ENCODE data around the gene PCDHA6. TPM values are rescaled to one million over a fixed set of nuclear protein-coding genes. Genes with fewer than 3 reads are reported as not detected.
"Not testable (repeated sequence)": the region's sequence is repeated elsewhere in the genome, so short reads cannot be mapped to it uniquely, and the experiment has no call there.

PCDHA6 gene
- total and polyA plus RNA-seq, 2 donors (not counting 3 experiments of a cell fraction or from before 2014, with no cell fraction given), result 0.04 to 0.18 TPM

DNA sequence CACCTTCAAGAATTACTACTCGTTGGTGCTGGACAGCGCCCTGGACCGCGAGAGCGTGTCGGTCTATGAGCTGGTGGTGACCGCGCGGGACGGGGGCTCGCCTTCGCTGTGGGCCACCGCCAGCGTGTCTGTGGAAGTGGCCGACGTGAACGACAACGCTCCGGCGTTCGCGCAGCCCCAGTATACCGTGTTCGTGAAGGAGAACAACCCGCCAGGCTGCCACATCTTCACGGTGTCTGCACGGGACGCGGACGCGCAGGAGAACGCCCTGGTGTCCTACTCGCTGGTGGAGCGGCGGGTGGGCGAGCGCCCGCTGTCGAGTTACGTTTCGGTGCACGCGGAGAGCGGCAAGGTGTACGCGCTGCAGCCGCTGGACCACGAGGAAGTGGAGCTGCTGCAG lies 4.8 kb upstream of the PCDHA6 start:
- H2AFZ ChIP-seq (ENCODE audit: low read depth, low read length); H3K79me2 ChIP-seq (ENCODE audit: control insufficient read depth, insufficient read depth, low read length); H3K4me2 ChIP-seq (ENCODE audit: insufficient read depth, low read length); H4K20me1 ChIP-seq (replicated peaks; ENCODE audit: control insufficient read depth, extremely low read depth, insufficient read depth, low read length); H3K27ac ChIP-seq (ENCODE audit: insufficient read depth, low read depth, low read length); H3K36me3 ChIP-seq (ENCODE audit: control insufficient read depth in 2 of 2, extremely low read depth in 1 of 2, insufficient read depth in 2 of 2, low read length in 2 of 2); DNase-seq (ENCODE audit: low read depth, low spot score); H3K4me1 ChIP-seq (ENCODE audit: control insufficient read depth, extremely low read depth, insufficient read depth, low read length); POLR2A ChIA-PET; H3K4me3 ChIP-seq (replicated peaks in 1 of 3; ENCODE audit: insufficient read depth in 1 of 3, low read depth in 1 of 3, low read length in 3 of 3); H3K9me3 ChIP-seq (replicated peaks; ENCODE audit: control insufficient read depth, insufficient read depth, low read length); FAIRE-seq; dilution Hi-C loops (cut with MboI; ENCODE audit: extremely low pct_ligation_motif_present, low sequenced_read_pairs); H3K9ac ChIP-seq (replicated peaks; ENCODE audit: extremely low read depth, insufficient read depth, low read length); H3K9me1 ChIP-seq (replicated peaks; ENCODE audit: control insufficient read depth, extremely low read depth, insufficient read depth, low read length); BruUV-seq (replicated peaks); CTCF ChIA-PET; H3K27me3 ChIP-seq (ENCODE audit: control insufficient read depth in 2 of 2, insufficient read depth in 2 of 2, low read length in 2 of 2): not testable (repeated sequence)
- intact Hi-C loops (cut with micrococcal nuclease), result loop anchor here (1.0 kb wide), 1 partner anchor 218 kb away; no protein-coding TSS in a partner anchor

DNA sequence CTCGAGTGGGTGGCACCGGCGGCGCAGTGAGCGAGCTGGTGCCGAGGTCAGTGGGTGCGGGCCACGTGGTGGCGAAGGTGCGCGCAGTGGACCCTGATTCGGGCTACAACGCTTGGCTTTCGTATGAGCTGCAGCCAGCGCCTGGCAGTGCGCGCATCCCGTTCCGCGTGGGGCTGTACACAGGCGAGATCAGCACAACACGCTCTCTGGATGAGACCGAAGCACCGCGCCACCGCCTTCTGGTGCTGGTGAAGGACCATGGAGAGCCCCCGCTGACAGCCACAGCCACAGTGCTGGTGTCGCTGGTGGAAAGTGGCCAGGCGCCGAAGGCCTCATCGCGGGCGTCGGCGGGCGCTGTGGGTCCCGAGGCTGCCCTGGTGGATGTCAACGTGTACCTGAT lies 4.3 kb upstream of the PCDHA6 start:
- no peak overlapping the region for H2AFZ ChIP-seq (ENCODE audit: low read depth, low read length)
- H3K36me3 ChIP-seq (ENCODE audit: control insufficient read depth in 2 of 2, extremely low read depth in 1 of 2, insufficient read depth in 2 of 2, low read length in 2 of 2), result no peaks in the 10 kb centered on the region
- no peaks in the 10 kb centered on the region for H3K27me3 ChIP-seq (ENCODE audit: control insufficient read depth in 2 of 2, insufficient read depth in 2 of 2, low read length in 2 of 2)
- ChIA-PET CTCF (no interaction called here), POLR2A (no interaction called here)
- no peaks in the 10 kb centered on the region for H3K4me1 ChIP-seq (ENCODE audit: control insufficient read depth, extremely low read depth, insufficient read depth, low read length)
- H3K27ac ChIP-seq (ENCODE audit: insufficient read depth, low read depth, low read length), result no peak overlapping the region
- H3K79me2 ChIP-seq (ENCODE audit: control insufficient read depth, insufficient read depth, low read length), result no peaks in the 10 kb centered on the region
- DNase-seq (ENCODE audit: low read depth, low spot score) (no peak), FAIRE-seq (no peak)
- no TSS peak for BruUV-seq (replicated peaks)
- no peak overlapping the region for H3K4me3 ChIP-seq (replicated peaks in 1 of 3; ENCODE audit: insufficient read depth in 1 of 3, low read depth in 1 of 3, low read length in 3 of 3)
- no peak overlapping the region for H3K4me2 ChIP-seq (ENCODE audit: insufficient read depth, low read length)
- no peaks in the 10 kb centered on the region for H3K9me3 ChIP-seq (replicated peaks; ENCODE audit: control insufficient read depth, insufficient read depth, low read length)
- no peaks in the 10 kb centered on the region for H4K20me1 ChIP-seq (replicated peaks; ENCODE audit: control insufficient read depth, extremely low read depth, insufficient read depth, low read length)
- no peak overlapping the region for H3K9ac ChIP-seq (replicated peaks; ENCODE audit: extremely low read depth, insufficient read depth, low read length)
- no peaks in the 10 kb centered on the region for H3K9me1 ChIP-seq (replicated peaks; ENCODE audit: control insufficient read depth, extremely low read depth, insufficient read depth, low read length)
- dilution Hi-C loops (cut with MboI; ENCODE audit: extremely low pct_ligation_motif_present, low sequenced_read_pairs) (no loop called here), intact Hi-C loops (cut with micrococcal nuclease) (no loop called here)
- TF ChIP-seq JUN (IDR thresholded peaks at IDR 0.05; ENCODE audit: borderline replicate concordance, insufficient read depth, insufficient read length, low read depth), result no peak

DNA sequence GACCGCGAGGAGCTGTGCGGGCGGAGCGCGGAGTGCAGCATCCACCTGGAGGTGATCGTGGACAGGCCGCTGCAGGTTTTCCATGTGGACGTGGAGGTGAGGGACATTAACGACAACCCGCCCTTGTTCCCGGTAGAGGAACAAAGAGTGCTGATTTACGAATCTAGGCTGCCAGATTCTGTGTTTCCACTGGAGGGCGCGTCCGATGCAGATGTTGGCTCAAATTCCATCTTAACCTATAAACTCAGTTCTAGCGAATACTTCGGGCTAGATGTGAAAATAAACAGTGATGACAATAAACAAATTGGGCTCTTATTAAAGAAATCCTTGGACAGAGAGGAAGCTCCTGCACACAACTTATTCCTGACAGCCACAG lies 590 bp downstream of the PCDHA6 start:
- dilution Hi-C loops (cut with MboI; ENCODE audit: extremely low pct_ligation_motif_present, low sequenced_read_pairs), result no loop called here
- Histone ChIP-seq H2AFZ (ENCODE audit: low read depth, low read length) (no peak overlapping the region), H3K27ac (ENCODE audit: insufficient read depth, low read depth, low read length) (no peak overlapping the region), H3K79me2 (ENCODE audit: control insufficient read depth, insufficient read depth, low read length) (no peaks in the 10 kb centered on the region), H3K27me3 (ENCODE audit: control insufficient read depth in 2 of 2, insufficient read depth in 2 of 2, low read length in 2 of 2) (no peaks in the 10 kb centered on the region), H3K4me2 (ENCODE audit: insufficient read depth, low read length) (no peak overlapping the region), H3K9me3 (replicated peaks; ENCODE audit: control insufficient read depth, insufficient read depth, low read length) (no peaks in the 10 kb centered on the region), H4K20me1 (replicated peaks; ENCODE audit: control insufficient read depth, extremely low read depth, insufficient read depth, low read length) (no peaks in the 10 kb centered on the region), H3K36me3 (ENCODE audit: control insufficient read depth in 2 of 2, extremely low read depth in 1 of 2, insufficient read depth in 2 of 2, low read length in 2 of 2) (no peaks in the 10 kb centered on the region), H3K9me1 (replicated peaks; ENCODE audit: control insufficient read depth, extremely low read depth, insufficient read depth, low read length) (no peaks in the 10 kb centered on the region), H3K4me3 (replicated peaks in 1 of 3; ENCODE audit: insufficient read depth in 1 of 3, low read depth in 1 of 3, low read length in 3 of 3) (no peak overlapping the region), H3K4me1 (ENCODE audit: control insufficient read depth, extremely low read depth, insufficient read depth, low read length) (no peaks in the 10 kb centered on the region), H3K9ac (replicated peaks; ENCODE audit: extremely low read depth, insufficient read depth, low read length) (no peak overlapping the region)
- FAIRE-seq (no peak), DNase-seq (ENCODE audit: low read depth, low spot score) (no peak)
- ChIA-PET POLR2A (no interaction called here), CTCF (interaction anchor here (0.8 to 1.4 kb wide), 2 partner anchors 19 to 43 kb away, joined by 3 to 4 read pairs; partner anchors contain the start of gene PCDHA1)
- intact Hi-C loops (cut with micrococcal nuclease), result no loop called here
- TF ChIP-seq EZH2 (IDR thresholded peaks at IDR 0.05; ENCODE audit: borderline replicate concordance, low read depth, low read length, severe bottlenecking), result no peak
- no peak for TF ChIP-seq FOS (IDR thresholded peaks at IDR 0.05; ENCODE audit: borderline replicate concordance, insufficient read depth, low read length)
- TF ChIP-seq, protein P1, sequence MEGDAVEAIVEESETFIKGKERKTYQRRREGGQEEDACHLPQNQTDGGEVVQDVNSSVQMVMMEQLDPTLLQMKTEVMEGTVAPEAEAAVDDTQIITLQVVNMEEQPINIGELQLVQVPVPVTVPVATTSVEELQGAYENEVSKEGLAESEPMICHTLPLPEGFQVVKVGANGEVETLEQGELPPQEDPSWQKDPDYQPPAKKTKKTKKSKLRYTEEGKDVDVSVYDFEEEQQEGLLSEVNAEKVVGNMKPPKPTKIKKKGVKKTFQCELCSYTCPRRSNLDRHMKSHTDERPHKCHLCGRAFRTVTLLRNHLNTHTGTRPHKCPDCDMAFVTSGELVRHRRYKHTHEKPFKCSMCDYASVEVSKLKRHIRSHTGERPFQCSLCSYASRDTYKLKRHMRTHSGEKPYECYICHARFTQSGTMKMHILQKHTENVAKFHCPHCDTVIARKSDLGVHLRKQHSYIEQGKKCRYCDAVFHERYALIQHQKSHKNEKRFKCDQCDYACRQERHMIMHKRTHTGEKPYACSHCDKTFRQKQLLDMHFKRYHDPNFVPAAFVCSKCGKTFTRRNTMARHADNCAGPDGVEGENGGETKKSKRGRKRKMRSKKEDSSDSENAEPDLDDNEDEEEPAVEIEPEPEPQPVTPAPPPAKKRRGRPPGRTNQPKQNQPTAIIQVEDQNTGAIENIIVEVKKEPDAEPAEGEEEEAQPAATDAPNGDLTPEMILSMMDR (IDR thresholded peaks at IDR 0.05; ENCODE audit: extremely low read depth in 1 of 2, insufficient read depth in 1 of 2, low read depth in 1 of 2, low read length in 2 of 2), result no peak
- TF ChIP-seq JUN (IDR thresholded peaks at IDR 0.05; ENCODE audit: borderline replicate concordance, insufficient read depth, insufficient read length, low read depth), result no peak
- no peak for TF ChIP-seq POLR2AphosphoS5 (IDR thresholded peaks at IDR 0.05; ENCODE audit: insufficient read depth, low read depth, low read length)
- no peak for TF ChIP-seq GATA2 (IDR thresholded peaks at IDR 0.05; ENCODE audit: insufficient read depth, insufficient read length, low read depth, low read length)
- TF ChIP-seq MYC (IDR thresholded peaks at IDR 0.05; ENCODE audit: low read depth, low read length), result no peak
- BruUV-seq (replicated peaks), result no TSS peak

Measured in endothelial cell of umbilical vein (primary cell).